Keratinocyte (primary cell): Measurements from ENCODE around the gene SARS1.

Experiments used
- CTCF ChIP-seq, 3 experiments: IDR thresholded peaks in 1 of 3; conservative IDR thresholded peaks in 1 of 3; optimal IDR thresholded peaks in 1 of 3; 2 replicates in 2 of 3; 3 replicates in 1 of 3; pipeline versions ENCODE3 to v1.5.1; 2011; ENCODE audit warnings: low read length in 3 of 3, mild to moderate bottlenecking in 3 of 3, moderate library complexity in 2 of 3, control low read depth in 1 of 3, inconsistent platforms in 1 of 3; ENCODE audit not compliant: insufficient read depth in 2 of 3; ENCODE audit errors: extremely low read depth in 1 of 3
- EZH2 ChIP-seq: IDR thresholded peaks from one replicate; pipeline ENCODE4 v1.6.1; 2012; ENCODE audit warnings: inconsistent platforms, mild to moderate bottlenecking, low read length, moderate library complexity

GRCh38 chr1:109241344-109241743 is 27.6 kb downstream of the SARS1 start:
- TF ChIP-seq CTCF (optimal IDR thresholded peaks at IDR 0.05 in 1 of 3, IDR thresholded peaks at IDR 0.05 in 1 of 3, conservative IDR thresholded peaks at IDR 0.05 in 1 of 3; ENCODE audit: extremely low read depth in 1 of 3, insufficient read depth in 2 of 3, low read length in 3 of 3) (no peak), EZH2 (no peak)
